Measurements from ENCODE around the gene RFPL1.

Gene RFPL1

GRCh38 chr22:29484642-29485041 lies 46.3 kb downstream of the RFPL1 start:
- no peaks in the 10 kb centered on the region for H3K27me3 ChIP-seq (ENCODE audit: insufficient read depth, poor library complexity, severe bottlenecking)
- no peak overlapping the region for H3K27ac ChIP-seq (replicated peaks)
- TF ChIP-seq POLR2AphosphoS5 (IDR thresholded peaks at IDR 0.05; ENCODE audit: low read depth), result no peak
- no peak for TF ChIP-seq GABPA (IDR thresholded peaks at IDR 0.05; ENCODE audit: low read depth)
- no peak for TF ChIP-seq CTCF (IDR thresholded peaks at IDR 0.05; ENCODE audit: insufficient read depth, low read length)
- TF ChIP-seq, protein P1, sequence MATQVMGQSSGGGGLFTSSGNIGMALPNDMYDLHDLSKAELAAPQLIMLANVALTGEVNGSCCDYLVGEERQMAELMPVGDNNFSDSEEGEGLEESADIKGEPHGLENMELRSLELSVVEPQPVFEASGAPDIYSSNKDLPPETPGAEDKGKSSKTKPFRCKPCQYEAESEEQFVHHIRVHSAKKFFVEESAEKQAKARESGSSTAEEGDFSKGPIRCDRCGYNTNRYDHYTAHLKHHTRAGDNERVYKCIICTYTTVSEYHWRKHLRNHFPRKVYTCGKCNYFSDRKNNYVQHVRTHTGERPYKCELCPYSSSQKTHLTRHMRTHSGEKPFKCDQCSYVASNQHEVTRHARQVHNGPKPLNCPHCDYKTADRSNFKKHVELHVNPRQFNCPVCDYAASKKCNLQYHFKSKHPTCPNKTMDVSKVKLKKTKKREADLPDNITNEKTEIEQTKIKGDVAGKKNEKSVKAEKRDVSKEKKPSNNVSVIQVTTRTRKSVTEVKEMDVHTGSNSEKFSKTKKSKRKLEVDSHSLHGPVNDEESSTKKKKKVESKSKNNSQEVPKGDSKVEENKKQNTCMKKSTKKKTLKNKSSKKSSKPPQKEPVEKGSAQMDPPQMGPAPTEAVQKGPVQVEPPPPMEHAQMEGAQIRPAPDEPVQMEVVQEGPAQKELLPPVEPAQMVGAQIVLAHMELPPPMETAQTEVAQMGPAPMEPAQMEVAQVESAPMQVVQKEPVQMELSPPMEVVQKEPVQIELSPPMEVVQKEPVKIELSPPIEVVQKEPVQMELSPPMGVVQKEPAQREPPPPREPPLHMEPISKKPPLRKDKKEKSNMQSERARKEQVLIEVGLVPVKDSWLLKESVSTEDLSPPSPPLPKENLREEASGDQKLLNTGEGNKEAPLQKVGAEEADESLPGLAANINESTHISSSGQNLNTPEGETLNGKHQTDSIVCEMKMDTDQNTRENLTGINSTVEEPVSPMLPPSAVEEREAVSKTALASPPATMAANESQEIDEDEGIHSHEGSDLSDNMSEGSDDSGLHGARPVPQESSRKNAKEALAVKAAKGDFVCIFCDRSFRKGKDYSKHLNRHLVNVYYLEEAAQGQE (IDR thresholded peaks at IDR 0.05; ENCODE audit: insufficient replicate concordance, low read depth), result no peak
- no peak for TF ChIP-seq SPI1 (IDR thresholded peaks at IDR 0.05; ENCODE audit: borderline replicate concordance, low read depth)
- no peak overlapping the region for H3K4me3 ChIP-seq (replicated peaks; ENCODE audit: insufficient read depth, low read length)
- DNase-seq (ENCODE audit: low read depth in 1 of 2, low spot score in 1 of 2), result no peak

DNA sequence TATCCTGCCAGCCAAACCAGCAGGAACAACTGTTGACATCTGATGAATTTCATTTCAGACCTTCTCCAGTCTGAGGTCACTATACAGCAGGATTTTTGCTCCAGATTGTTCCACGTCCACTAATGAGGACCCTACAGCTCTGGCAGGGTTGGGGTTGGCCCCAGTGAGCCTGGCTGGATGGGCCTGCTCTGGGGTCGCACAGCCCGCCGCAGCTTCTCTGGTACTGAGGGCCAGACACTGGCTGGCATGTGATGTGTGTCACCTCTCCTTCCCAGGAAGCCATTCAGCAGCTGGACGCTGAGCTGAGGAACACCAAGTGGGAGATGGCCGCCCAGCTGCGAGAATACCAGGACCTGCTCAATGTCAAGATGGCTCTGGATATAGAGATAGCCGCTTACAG lies 47.1 kb downstream of the RFPL1 start:
- Histone ChIP-seq H3K4me3 (replicated peaks; ENCODE audit: insufficient read depth, low read length) (no peak overlapping the region), H3K27me3 (ENCODE audit: insufficient read depth, poor library complexity, severe bottlenecking) (no peaks in the 10 kb centered on the region), H3K27ac (replicated peaks) (no peak overlapping the region)
- no peak for DNase-seq (ENCODE audit: low read depth in 1 of 2, low spot score in 1 of 2)
- TF ChIP-seq GABPA (IDR thresholded peaks at IDR 0.05; ENCODE audit: low read depth) (no peak), POLR2AphosphoS5 (IDR thresholded peaks at IDR 0.05; ENCODE audit: low read depth) (no peak), CTCF (IDR thresholded peaks at IDR 0.05; ENCODE audit: insufficient read depth, low read length) (no peak), SPI1 (IDR thresholded peaks at IDR 0.05; ENCODE audit: borderline replicate concordance, low read depth) (no peak)
- TF ChIP-seq, protein P1 (IDR thresholded peaks at IDR 0.05; ENCODE audit: insufficient replicate concordance, low read depth), result no peak

DNA sequence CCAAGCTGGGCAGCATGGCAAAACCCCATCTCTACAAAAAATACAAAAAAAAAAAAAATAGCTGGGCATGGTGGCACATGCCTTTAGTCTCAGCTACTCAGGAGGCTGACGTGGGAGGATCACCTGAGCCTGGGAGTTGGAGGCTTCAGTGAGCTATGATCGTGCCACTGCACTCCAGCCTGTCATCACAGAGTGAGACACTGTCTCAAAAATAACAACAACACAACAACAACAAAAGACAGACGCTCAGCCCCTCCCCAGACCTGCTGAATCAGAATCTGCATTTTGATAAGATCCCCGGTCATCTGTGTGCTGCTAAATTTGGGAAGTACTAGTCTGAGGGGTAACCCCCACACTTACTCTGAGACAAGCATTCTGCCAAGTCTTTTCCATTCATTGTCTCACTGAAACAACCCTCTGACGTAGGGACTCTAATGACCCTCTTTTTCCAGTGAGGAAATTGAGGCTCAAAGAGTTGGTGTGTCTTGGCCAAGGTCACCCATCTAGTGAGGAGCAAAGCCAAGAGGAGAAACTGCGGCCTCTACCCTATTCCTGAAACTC lies 49.1 kb downstream of the RFPL1 start:
- TF ChIP-seq SPI1 (IDR thresholded peaks at IDR 0.05; ENCODE audit: borderline replicate concordance, low read depth) (no peak), POLR2AphosphoS5 (IDR thresholded peaks at IDR 0.05; ENCODE audit: low read depth) (no peak), CTCF (IDR thresholded peaks at IDR 0.05; ENCODE audit: insufficient read depth, low read length) (no peak), GABPA (IDR thresholded peaks at IDR 0.05; ENCODE audit: low read depth) (no peak)
- TF ChIP-seq, protein P1 (IDR thresholded peaks at IDR 0.05; ENCODE audit: insufficient replicate concordance, low read depth), result no peak
- DNase-seq (ENCODE audit: low read depth in 1 of 2, low spot score in 1 of 2), result no peak
- Histone ChIP-seq H3K4me3 (replicated peaks; ENCODE audit: insufficient read depth, low read length) (no peak overlapping the region), H3K27ac (replicated peaks) (no peak overlapping the region), H3K27me3 (ENCODE audit: insufficient read depth, poor library complexity, severe bottlenecking) (no peaks in the 10 kb centered on the region)

Measured in HL-60 (cell line).